ENCODE data around the gene ECEL1. TPM values are rescaled to one million over a fixed set of nuclear protein-coding genes. Genes with fewer than 3 reads are reported as not detected.

The ECEL1 gene
- total and polyA plus RNA-seq, 2 donors (not counting 1 experiment from before 2014, with no cell fraction given): 0.47 TPM; not detected in 1

DNA sequence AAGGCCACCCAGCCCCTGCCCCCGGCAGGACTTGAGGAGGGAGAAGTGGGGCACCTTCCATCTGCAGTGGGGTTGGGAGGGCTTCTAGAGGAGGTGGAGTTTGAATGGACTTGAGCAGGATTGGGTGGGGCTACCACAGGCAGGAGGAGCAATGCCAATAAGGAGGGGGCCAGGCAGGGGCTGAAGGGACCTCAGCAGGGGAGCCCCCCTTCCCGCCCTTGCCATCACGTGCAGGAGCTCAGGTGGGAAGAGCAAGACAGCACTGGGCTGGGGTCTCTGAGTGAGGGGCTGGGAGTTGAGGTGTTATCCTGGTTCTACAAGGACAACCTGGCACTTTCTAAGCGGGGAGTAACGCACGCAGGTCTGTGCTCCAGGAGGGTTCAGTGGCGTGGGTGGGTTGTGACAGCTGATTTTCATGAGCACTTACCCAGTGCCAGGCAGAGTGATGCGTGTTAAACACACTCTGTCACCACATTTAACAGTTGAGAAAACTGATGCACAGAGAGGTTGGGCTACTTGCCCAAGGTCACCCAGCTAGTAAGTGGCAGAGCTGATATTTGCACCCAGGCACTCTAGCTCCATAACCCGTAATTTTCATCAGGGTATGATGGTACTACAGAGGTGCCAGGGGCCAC, 43.1 kb upstream of the ECEL1 start:
- H4K20me1 ChIP-seq (ENCODE audit: control insufficient read depth, insufficient read depth, low read length, poor library complexity, severe bottlenecking): no peaks in the 10 kb centered on the region
- no peaks in the 10 kb centered on the region for H3K36me3 ChIP-seq (replicated peaks in 1 of 2; ENCODE audit: control extremely low read depth in 1 of 2, control insufficient read depth in 1 of 2, extremely low read depth in 1 of 2, insufficient read depth in 2 of 2, low read length in 1 of 2)
- intact Hi-C loops (cut with micrococcal nuclease): no loop called here
- TF ChIP-seq, protein P1, sequence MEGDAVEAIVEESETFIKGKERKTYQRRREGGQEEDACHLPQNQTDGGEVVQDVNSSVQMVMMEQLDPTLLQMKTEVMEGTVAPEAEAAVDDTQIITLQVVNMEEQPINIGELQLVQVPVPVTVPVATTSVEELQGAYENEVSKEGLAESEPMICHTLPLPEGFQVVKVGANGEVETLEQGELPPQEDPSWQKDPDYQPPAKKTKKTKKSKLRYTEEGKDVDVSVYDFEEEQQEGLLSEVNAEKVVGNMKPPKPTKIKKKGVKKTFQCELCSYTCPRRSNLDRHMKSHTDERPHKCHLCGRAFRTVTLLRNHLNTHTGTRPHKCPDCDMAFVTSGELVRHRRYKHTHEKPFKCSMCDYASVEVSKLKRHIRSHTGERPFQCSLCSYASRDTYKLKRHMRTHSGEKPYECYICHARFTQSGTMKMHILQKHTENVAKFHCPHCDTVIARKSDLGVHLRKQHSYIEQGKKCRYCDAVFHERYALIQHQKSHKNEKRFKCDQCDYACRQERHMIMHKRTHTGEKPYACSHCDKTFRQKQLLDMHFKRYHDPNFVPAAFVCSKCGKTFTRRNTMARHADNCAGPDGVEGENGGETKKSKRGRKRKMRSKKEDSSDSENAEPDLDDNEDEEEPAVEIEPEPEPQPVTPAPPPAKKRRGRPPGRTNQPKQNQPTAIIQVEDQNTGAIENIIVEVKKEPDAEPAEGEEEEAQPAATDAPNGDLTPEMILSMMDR (IDR thresholded peaks at IDR 0.05): no peak
- no peak for TF ChIP-seq EZH2 (IDR thresholded peaks at IDR 0.05; ENCODE audit: borderline replicate concordance, insufficient read depth, low read depth, low read length, poor library complexity, severe bottlenecking)
- H3K4me2 ChIP-seq (replicated peaks; ENCODE audit: low read depth, low read length, poor library complexity, severe bottlenecking): no peak overlapping the region
- H2AFZ ChIP-seq (ENCODE audit: insufficient read depth, low read depth, low read length, poor library complexity, severe bottlenecking): no peak overlapping the region
- H3K27ac ChIP-seq (ENCODE audit: low read length in 2 of 2): no peak overlapping the region
- peaks cover 38% of the 10 kb centered on the region for H3K27me3 Mint-ChIP-seq
- WGBS (ENCODE audit: insufficient coverage): 88% methylated on average over 8 of the region's 9 CpGs
- no peak overlapping the region for H3K9ac ChIP-seq (ENCODE audit: low read length)
- CTCF ChIA-PET: no interaction called here
- DNase-seq: no peak
- no peak overlapping the region for H3K27ac Mint-ChIP-seq
- no peak overlapping the region for H3K4me3 ChIP-seq (ENCODE audit: control extremely low read depth in 1 of 5, extremely low read depth in 1 of 5, insufficient read depth in 1 of 5, low read depth in 2 of 5, low read length in 4 of 5)
- no peak overlapping the region for H3K4me3 Mint-ChIP-seq
- no peaks in the 10 kb centered on the region for H3K79me2 ChIP-seq (ENCODE audit: control insufficient read depth, insufficient read depth, low read length)
- H3K4me1 Mint-ChIP-seq: peaks cover 2% of the 10 kb centered on the region
- no peaks in the 10 kb centered on the region for H3K9me3 Mint-ChIP-seq (ENCODE audit: insufficient read depth)
- ATAC-seq (ENCODE audit: low read depth): no peak
- POLR2A ChIA-PET: no interaction called here
- peaks cover 0 to 8% (median 1%) of the 10 kb centered on the region in 4 experiments for H3K27me3 ChIP-seq (replicated peaks in 1 of 4; ENCODE audit: control extremely low read depth in 1 of 4, control insufficient read depth in 3 of 4, insufficient read depth in 4 of 4, low read length in 3 of 4)
- H3K4me1 ChIP-seq (ENCODE audit: control insufficient read depth in 2 of 2, insufficient read depth in 2 of 2, low read length in 2 of 2): no peaks in the 10 kb centered on the region
- H3K9me3 ChIP-seq (ENCODE audit: control extremely low read depth in 1 of 3, control insufficient read depth in 2 of 3, insufficient read depth in 1 of 3, low read length in 2 of 3): peaks cover 0 to 7% (median 0%) of the 10 kb centered on the region in 3 donors

- POLR2A ChIA-PET: no interaction called here
- Histone ChIP-seq H3K9me3 (ENCODE audit: control extremely low read depth in 1 of 3, control insufficient read depth in 2 of 3, insufficient read depth in 1 of 3, low read length in 2 of 3) (no peaks in the 10 kb centered on the region), H3K27me3 (replicated peaks in 1 of 4; ENCODE audit: control extremely low read depth in 1 of 4, control insufficient read depth in 3 of 4, insufficient read depth in 4 of 4, low read length in 3 of 4) (peaks cover 0 to 9% (median 3%) of the 10 kb centered on the region in 4 experiments), H3K4me3 (ENCODE audit: control extremely low read depth in 1 of 5, extremely low read depth in 1 of 5, insufficient read depth in 1 of 5, low read depth in 2 of 5, low read length in 4 of 5) (no peak overlapping the region), H4K20me1 (ENCODE audit: control insufficient read depth, insufficient read depth, low read length, poor library complexity, severe bottlenecking) (no peaks in the 10 kb centered on the region), H2AFZ (ENCODE audit: insufficient read depth, low read depth, low read length, poor library complexity, severe bottlenecking) (no peak overlapping the region), H3K27ac (ENCODE audit: low read length in 2 of 2) (no peak overlapping the region), H3K9ac (ENCODE audit: low read length) (no peak overlapping the region), H3K36me3 (replicated peaks in 1 of 2; ENCODE audit: control extremely low read depth in 1 of 2, control insufficient read depth in 1 of 2, extremely low read depth in 1 of 2, insufficient read depth in 2 of 2, low read length in 1 of 2) (no peaks in the 10 kb centered on the region), H3K79me2 (ENCODE audit: control insufficient read depth, insufficient read depth, low read length) (no peaks in the 10 kb centered on the region), H3K4me2 (replicated peaks; ENCODE audit: low read depth, low read length, poor library complexity, severe bottlenecking) (no peak overlapping the region), H3K4me1 (ENCODE audit: control insufficient read depth in 2 of 2, insufficient read depth in 2 of 2, low read length in 2 of 2) (no peaks in the 10 kb centered on the region)
- peaks cover 2% of the 10 kb centered on the region for H3K4me1 Mint-ChIP-seq
- H3K27me3 Mint-ChIP-seq: peaks cover 38% of the 10 kb centered on the region
- no peak overlapping the region for H3K27ac Mint-ChIP-seq
- ATAC-seq (ENCODE audit: low read depth) (no peak), DNase-seq (no peak)
- intact Hi-C loops (cut with micrococcal nuclease): no loop called here
- no peak for TF ChIP-seq EZH2 (IDR thresholded peaks at IDR 0.05; ENCODE audit: borderline replicate concordance, insufficient read depth, low read depth, low read length, poor library complexity, severe bottlenecking)
- TF ChIP-seq, protein P1 (IDR thresholded peaks at IDR 0.05): no peak
- CTCF ChIA-PET: no interaction called here
- 87% methylated on average over 17 of the region's 17 CpGs for WGBS (ENCODE audit: insufficient coverage)
- no peaks in the 10 kb centered on the region for H3K9me3 Mint-ChIP-seq (ENCODE audit: insufficient read depth)
- H3K4me3 Mint-ChIP-seq: no peak overlapping the region
These were observed 42.3 kb upstream of the ECEL1 start for GRCh38 chr2:232529806-232530547.

All from B cell (primary cell).